Measurements from ENCODE around the gene ADCY6.

GRCh38 chr12:48796976-48797375 lies 8.1 kb upstream of the ADCY6 start:
- TF ChIP-seq CTCF (IDR thresholded peaks at IDR 0.05; ENCODE audit: insufficient read depth, low read depth, low read length): no peak
- no peak for TF ChIP-seq EZH2 (IDR thresholded peaks at IDR 0.05; ENCODE audit: insufficient read depth, low read length)
